Fibroblast of lung (primary cell): ENCODE measurements around the gene PDE3B.

Experiments
- CTCF ChIP-seq, 2 donors: IDR thresholded peaks in 1 of 2; conservative IDR thresholded peaks in 1 of 2; 1 replicate in 1 of 2; 2 replicates in 1 of 2; pipeline ENCODE4 v1.5.1; 2011 to 2012; ENCODE audit warnings: low read length in 2 of 2, control low read depth in 1 of 2, inconsistent platforms in 1 of 2, low read depth in 1 of 2, mild to moderate bottlenecking in 1 of 2
- EZH2 ChIP-seq: IDR thresholded peaks from 2 replicates; pipeline ENCODE4 v1.5.1; 2012; ENCODE audit warnings: low read length, control low read depth, mild to moderate bottlenecking; ENCODE audit errors: missing control alignments

DNA sequence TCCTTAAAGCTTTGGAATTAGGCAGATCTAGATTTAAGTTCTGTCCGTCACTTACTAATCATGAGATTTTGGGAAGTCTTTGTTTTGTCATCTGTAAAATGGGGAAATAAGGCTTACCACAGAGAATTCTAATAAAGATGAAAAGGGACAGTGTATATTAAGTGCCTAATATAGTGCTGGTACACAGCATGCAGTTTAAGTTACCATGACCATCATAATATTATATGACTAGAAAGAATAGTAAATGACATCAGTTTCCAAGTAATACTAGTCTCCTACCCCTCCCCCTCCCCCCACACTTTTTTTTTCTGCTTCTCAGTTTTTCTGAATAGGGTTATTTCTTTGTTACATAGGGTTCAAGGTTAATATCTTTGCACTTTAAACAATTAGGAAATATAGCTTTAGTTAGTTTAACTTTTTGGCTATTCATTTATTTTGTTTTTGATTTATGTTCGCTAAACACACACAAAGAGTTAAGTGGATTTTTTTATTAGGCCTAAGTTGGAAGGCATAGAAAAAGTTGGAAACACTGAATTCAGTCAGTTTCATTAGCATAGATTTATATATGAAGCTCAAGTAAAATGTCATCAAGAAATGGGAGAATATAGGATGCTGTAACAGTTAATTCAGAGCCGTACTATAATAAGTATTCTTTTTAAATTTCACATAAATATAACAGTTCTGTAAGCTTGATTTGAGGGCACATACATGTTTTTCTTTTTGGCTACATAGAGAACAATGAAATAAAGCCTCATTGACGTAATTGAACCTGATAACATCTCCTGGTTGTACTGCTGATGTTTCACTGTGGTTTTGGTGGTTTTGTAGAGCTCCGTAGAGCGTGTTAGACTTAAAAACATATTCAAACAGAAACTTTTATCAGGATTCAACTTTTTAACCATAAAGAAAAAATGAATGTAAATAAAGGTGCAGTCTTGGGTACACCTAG lies 121.2 kb downstream of the PDE3B start:
- TF ChIP-seq CTCF (conservative IDR thresholded peaks at IDR 0.05 in 1 of 2, IDR thresholded peaks at IDR 0.05 in 1 of 2; ENCODE audit: low read depth in 1 of 2, low read length in 2 of 2) = no peak
- no peak for TF ChIP-seq EZH2
